ENCODE results near the gene NADK. TPM values are rescaled to one million over a fixed set of nuclear protein-coding genes. Genes with fewer than 3 reads are reported as not detected.

NADK gene
- 47.6 TPM for total RNA-seq

GRCh38 chr1:1777950-1778662, at the start of gene NADK:
Gene NADK, minus strand, starts transcription at chr1:1778470. Its CDS starts 13,064 bp downstream, at chr1:1765406.

GRCh38 chr1:1724035-1724864, 54.0 kb downstream of the NADK start, which contains the start of gene CDK11A:
Gene CDK11A, minus strand, starts transcription at chr1:1724357. Its CDS starts 1,539 bp downstream, at chr1:1722818.

Other genes starting within 250 kb of the NADK start
- 6.3 TPM for gene TMEM240, start 237.8 kb downstream of the NADK start, total RNA-seq
- gene SSU72, start 203.6 kb downstream of the NADK start, total RNA-seq: 60.6 TPM
- 1.3 TPM for gene FNDC10, start 178.3 kb downstream of the NADK start, total RNA-seq
- 68.0 TPM for gene MIB2, start 163.0 kb downstream of the NADK start, total RNA-seq
- 48.1 TPM for gene MMP23B, start 146.3 kb downstream of the NADK start, total RNA-seq
- gene CDK11B, start 119.5 kb downstream of the NADK start, total RNA-seq: 12.4 TPM
- gene SLC35E2B, start 85.7 kb downstream of the NADK start, total RNA-seq: 56.9 TPM
- gene CDK11A, start 54.1 kb downstream of the NADK start, total RNA-seq: 33.8 TPM
- gene GNB1, start 112.6 kb upstream of the NADK start, total RNA-seq: 123 TPM
- gene CALML6, start 136.8 kb upstream of the NADK start, total RNA-seq: 33.0 TPM
- gene TMEM52, start 140.8 kb upstream of the NADK start, total RNA-seq: 16.1 TPM
- gene CFAP74, start 225.3 kb upstream of the NADK start, total RNA-seq: 0.23 TPM
- 3.4 TPM for gene GABRD, start 240.9 kb upstream of the NADK start, total RNA-seq

Measured in metanephros (tissue), 1 donor.